ENCODE data around the gene TCEAL7. TPM values are rescaled to one million over a fixed set of nuclear protein-coding genes. Genes with fewer than 3 reads are reported as not detected.

Gene TCEAL7
- total RNA-seq, 4 donors from 2014 or later: 6.1 to 15.9 (median 8.2) TPM

DNA sequence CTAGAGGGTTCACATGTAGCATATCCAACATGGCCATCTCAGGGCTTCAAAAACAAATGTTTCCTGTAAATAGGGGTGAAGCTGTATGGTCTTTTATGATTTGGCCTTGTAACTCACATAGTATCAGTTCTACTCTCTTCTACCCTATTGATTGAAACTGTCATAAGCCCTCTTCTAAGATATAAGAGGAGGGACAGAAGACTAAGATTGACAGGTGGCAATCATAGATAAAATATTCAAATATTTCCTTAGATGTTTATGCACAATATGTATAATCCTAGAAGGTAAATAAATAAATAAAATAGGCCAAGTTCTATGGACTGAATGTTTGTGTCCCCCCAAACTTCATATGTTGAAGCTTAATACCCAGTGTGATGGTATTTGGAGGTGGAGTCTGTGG lies 39.4 kb downstream of the TCEAL7 start:
- no peak for DNase-seq (ENCODE audit: low spot score in 2 of 2)
- no peak overlapping the region for H3K4me3 ChIP-seq
- no peaks in the 10 kb centered on the region for H3K4me1 ChIP-seq
- H3K9me3 ChIP-seq: no peaks in the 10 kb centered on the region
- H3K27me3 ChIP-seq: peaks cover 0 to 14% of the 10 kb centered on the region in 2 donors
- H3K36me3 ChIP-seq: no peaks in the 10 kb centered on the region
- TF ChIP-seq POLR2A (IDR thresholded peaks at IDR 0.05) (no peak), CTCF (IDR thresholded peaks at IDR 0.05) (no peak), EP300 (IDR thresholded peaks at IDR 0.05) (no peak)
- no peak overlapping the region for H3K27ac ChIP-seq

DNA sequence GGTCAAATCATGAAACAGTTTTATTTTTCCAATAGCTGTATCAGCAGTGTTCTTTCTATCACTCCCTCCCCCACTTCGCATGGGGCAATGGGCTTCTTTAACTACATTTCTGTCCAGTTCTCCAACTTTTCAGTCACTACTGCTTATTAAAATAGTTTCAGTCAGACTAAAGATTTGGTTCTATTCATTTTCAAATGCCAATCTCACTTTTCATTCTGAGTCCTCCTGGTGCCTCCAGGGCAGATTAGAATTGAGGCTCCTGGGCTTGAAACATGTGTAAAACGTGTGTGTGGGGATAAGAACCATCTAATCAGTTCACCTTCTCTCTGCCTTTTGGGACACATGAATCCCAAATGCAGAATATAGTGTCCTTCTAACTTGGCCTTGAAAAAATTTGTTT lies 42.8 kb downstream of the TCEAL7 start:
- Histone ChIP-seq H3K27ac (no peak overlapping the region), H3K27me3 (peaks cover 0 to 28% of the 10 kb centered on the region in 2 donors), H3K36me3 (no peaks in the 10 kb centered on the region), H3K9me3 (no peaks in the 10 kb centered on the region), H3K4me1 (no peaks in the 10 kb centered on the region), H3K4me3 (no peak overlapping the region)
- DNase-seq (ENCODE audit: low spot score in 2 of 2): no peak
- TF ChIP-seq CTCF (IDR thresholded peaks at IDR 0.05): no peak
- no peak for TF ChIP-seq EP300 (IDR thresholded peaks at IDR 0.05)
- TF ChIP-seq POLR2A (IDR thresholded peaks at IDR 0.05): no peak
- 56 to 71% methylated on average over 2 of the region's 2 CpGs for WGBS, 2 donors

DNA sequence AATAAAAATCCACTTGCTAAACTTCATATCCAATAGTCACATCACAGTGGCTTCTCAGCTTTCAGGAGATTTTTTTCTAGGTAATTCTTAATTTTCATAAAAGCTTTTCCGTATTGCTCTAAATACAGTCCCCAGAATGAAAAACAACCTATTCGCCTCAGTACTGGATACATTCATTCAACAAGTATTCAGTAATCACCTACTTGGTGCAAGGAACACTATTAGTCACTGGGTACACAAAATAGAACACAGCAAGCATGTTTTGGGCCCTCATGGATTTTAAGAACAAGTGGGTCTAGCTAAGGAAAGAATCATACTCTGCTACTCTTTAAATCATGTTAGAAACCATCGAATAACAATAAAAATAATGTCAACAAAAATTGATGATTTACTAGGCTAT lies 43.5 kb downstream of the TCEAL7 start:
- Histone ChIP-seq H3K36me3 (no peaks in the 10 kb centered on the region), H3K9me3 (no peaks in the 10 kb centered on the region), H3K27ac (no peak overlapping the region), H3K4me1 (no peaks in the 10 kb centered on the region), H3K4me3 (no peak overlapping the region), H3K27me3 (peaks cover 0 to 28% of the 10 kb centered on the region in 2 donors)
- TF ChIP-seq EP300 (IDR thresholded peaks at IDR 0.05) (no peak), CTCF (IDR thresholded peaks at IDR 0.05) (no peak), POLR2A (IDR thresholded peaks at IDR 0.05) (no peak)
- 77 to 95% methylated on average over 3 of the region's 3 CpGs for WGBS, 2 donors
- DNase-seq (ENCODE audit: low spot score in 2 of 2): no peak

DNA sequence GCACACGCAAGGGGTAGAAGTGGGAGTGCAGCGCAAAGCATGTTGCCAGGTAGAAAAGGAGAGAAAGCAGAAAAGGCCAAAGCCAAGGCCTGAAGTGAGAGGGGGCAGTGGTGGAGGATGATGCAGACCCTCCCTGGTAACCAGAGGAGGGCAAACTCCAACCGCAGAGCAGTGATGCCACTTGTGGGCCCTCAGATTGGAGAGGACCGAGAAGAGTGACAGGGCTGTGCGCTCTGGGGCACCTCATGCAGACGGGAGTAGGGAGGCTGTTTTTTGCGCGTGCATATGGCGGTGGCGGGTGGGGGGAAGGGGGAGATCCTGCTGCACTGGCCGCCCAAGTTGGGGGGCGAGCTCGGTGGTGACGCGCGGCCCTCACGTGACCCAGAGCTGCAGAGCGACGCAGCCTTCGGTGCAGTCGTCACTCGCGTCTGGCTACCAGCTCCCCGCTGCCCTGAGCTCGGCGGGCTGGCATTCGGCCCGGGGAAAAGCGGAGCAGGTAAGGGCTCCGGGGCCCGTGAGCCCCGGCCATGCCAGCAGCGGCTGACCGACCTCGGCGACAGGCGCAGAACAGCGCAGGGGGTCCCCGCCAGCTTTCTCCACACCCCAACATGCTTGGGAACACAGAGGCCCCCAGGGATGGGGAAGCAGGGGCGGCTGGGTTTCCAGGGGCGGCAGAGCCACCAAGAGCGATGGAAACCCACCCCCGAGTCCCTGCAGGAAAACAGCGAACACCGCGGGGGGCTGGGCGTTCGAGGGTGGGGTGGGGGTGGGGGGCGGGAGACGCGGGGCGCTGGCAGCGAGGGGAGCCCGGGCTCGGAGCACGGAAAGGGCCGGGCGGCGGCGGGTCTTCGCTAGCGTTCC lies 46.3 kb downstream of the TCEAL7 start, which contains the start of gene BEX3:
Gene BEX3, plus strand, starts transcription at position 421 of the 861 bp plus-strand sequence. CDS start 984 bp downstream, outside the sequence.
- DNase-seq (ENCODE audit: low spot score in 2 of 2): peak; percentile 6 to 15

More for the DNA sequence above, 46.3 kb downstream of the TCEAL7 start, which contains the start of gene BEX3:
- Histone ChIP-seq H3K9me3 (no peaks in the 10 kb centered on the region), H3K36me3 (no peaks in the 10 kb centered on the region), H3K27ac (peak within 1 kb of the TSS; percentile 77 to 92 (median 87)), H3K4me3 (peak within 1 kb of the TSS; percentile 48 to 79 (median 64)), H3K4me1 (no peaks in the 10 kb centered on the region), H3K27me3 (peaks cover 0 to 27% of the 10 kb centered on the region in 2 donors)
- WGBS, 2 donors: 9 to 44% methylated on average over 16 to 36 of the region's 62 CpGs
- no peak for TF ChIP-seq CTCF (IDR thresholded peaks at IDR 0.05)
- peak; percentile 15 to 71 for TF ChIP-seq EP300 (IDR thresholded peaks at IDR 0.05)
- TF ChIP-seq POLR2A (IDR thresholded peaks at IDR 0.05): peak in 1 of 2 donors; percentile 63

Measured in tibial nerve (tissue), 4 donors.